Heart left ventricle (tissue), 13 donors: Measurements from ENCODE around the gene GPR148.

Source experiments
- CTCF ChIP-seq, 12 donors: fragments of 200-600 bp; sonication (generic) in 4 of 12; IDR thresholded peaks; one replicate each; pipeline versions ENCODE4 v1.5.0 to v1.8.0; 2018 to 2022; ENCODE audit warnings: antibody characterized with exemption in 12 of 12, mild to moderate bottlenecking in 5 of 12
- POLR2A ChIP-seq, 2 donors: fragments of 450-650 bp; IDR thresholded peaks; one replicate each; pipeline ENCODE4 v1.6.1; 2017; ENCODE audit warnings: antibody characterized with exemption in 2 of 2, mild to moderate bottlenecking in 2 of 2, moderate library complexity in 2 of 2
- donor health status: ischemic (EF 13 %, LVEDD 7.1; RV severe dilation, severe dysfunction).
- donor health status: DM: no; HTN: yes; CAD: no.
- donor health status: DM: no; HTN: no; CAD: no.
- donor health status: ischemic (EF 25% LVEDD 6.9; RV normal size, moderate dysfunction).
- donor health status: ischemic (EF 25% LVEDD 5.7; RV mildly dilated, moderate dysfunction).
- donor health status: ischemic (EF 35%, LVEDD 5.7; RV mildly dilated, moderate dysfunction).
- donor health status: nonischemic (EF 11% LVEDD 7.7; RV severe dilation, severe dysfunction).
- donor health status: DM: yes; HTN: yes; CAD: no.
- donor health status: PGD.
- donor health status: ischemic (EF 29% LVEDD 5.4; RV normal size, mild dysfunction).
- donor health status: nonischemic (EF 23%, LVEDD 6.1; RV moderate dilation, normal function).

GRCh38 chr2:130765464-130765863 lies 36.6 kb downstream of the GPR148 start:
- no peak for TF ChIP-seq POLR2A (IDR thresholded peaks at IDR 0.05)
- no peak for TF ChIP-seq CTCF (IDR thresholded peaks at IDR 0.05)
